Stimulated activated CD8-positive, alpha-beta memory T cell treated with anti-CD3 and anti-CD28 coated beads, Interleukin-4, amount 100 ng/mL, for 4 hours (primary cell): ENCODE data around the gene GJB6.
"Not testable (repeated sequence)": the region's sequence is repeated elsewhere in the genome, so short reads cannot be mapped to it uniquely, and the experiment has no call there.

ENCODE experiments used
- DNase-seq, 2 donors: peaks; one replicate each; pipeline ENCODE4 v3.0.0-alpha.2; 2020; ENCODE audit warnings: low read depth in 2 of 2, low spot score in 1 of 2

The GJB6 gene

DNA sequence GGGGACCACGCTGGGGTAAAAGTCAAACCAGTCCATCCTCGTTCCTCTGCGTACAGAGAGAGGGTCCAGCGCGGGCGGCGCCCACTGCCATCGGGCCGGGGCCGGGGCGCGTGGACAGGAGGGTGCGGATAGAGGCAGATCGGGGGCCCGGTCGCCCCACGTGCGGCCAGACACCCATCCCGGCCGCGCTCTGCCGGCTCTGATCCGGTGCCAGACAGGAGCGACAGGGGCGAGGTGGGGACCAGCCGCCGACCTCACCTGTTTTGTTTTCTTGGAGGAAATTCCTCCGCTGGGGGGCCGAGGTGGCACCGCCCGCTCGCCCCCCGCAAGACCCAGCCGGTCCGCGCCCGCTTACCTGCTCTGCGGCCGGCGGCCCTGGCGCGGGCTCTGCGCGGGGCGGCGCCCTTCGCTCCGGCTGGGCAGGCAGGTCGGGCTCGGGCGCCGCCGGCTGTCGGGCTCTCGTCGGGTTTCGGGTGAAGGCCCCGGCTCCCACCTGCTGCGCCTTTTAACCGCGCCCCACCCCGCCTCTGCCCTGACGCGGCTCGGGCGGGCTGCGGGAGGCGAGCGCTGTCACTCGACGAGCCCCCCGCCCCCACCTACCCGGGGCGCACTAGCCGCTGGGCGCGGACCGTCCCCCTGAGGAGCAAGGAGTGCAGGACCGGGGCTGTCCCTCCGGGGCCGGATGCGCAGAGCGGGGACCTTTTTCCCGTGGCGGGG, at the start of gene GJB6:
Gene GJB6 (minus strand): TSS at position 481 of the 717 bp plus-strand sequence. CDS start 8,839 bp downstream, outside the sequence.
- DNase-seq: no peak

DNA sequence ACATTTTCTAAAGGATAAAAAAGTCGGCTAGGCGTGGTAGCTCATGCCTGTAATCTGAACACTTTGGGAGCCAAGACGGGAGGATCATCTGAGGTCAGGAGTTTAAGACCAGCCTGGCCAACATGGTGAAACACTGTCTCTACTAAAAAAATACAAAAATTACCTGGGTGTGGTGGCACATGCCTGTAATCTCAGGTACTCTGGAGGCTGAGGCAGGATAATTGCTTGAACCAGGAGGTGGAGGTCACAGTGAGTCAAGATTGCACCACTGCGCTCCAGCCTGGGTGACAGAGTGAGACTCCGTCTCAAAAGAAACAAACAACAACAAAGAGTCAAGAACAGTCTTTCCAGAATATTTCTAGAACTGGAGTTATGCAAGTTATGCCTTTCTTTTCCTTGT, 44.8 kb upstream of the GJB6 start:
- not testable (repeated sequence) for DNase-seq

- DNase-seq: no peak
Observed at GRCh38 chr13:20274466-20274865, 42.3 kb upstream of the GJB6 start.

GRCh38 chr13:20272588-20273171, 40.6 kb upstream of the GJB6 start:
- no peak for DNase-seq

DNA sequence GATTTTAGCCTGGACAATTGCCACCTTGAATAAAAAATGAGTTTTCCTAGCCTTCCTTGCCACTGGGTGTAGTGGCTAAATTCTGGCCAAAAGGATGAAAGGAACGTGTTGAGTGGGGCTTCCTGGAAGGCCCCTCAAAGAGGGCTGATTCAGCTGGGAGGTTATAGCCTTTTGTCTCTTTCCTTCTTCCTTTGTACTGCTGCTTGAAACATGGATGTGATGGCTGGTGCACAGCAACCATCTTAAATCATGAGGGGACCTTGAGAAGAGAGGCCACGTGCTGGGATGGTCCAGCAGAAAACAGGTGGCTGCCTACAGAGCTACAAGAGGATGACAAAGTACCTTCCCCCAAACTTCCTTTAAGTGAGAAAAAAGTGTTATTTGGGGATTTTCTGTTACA, 40.0 kb upstream of the GJB6 start:
- DNase-seq: no peak

DNA sequence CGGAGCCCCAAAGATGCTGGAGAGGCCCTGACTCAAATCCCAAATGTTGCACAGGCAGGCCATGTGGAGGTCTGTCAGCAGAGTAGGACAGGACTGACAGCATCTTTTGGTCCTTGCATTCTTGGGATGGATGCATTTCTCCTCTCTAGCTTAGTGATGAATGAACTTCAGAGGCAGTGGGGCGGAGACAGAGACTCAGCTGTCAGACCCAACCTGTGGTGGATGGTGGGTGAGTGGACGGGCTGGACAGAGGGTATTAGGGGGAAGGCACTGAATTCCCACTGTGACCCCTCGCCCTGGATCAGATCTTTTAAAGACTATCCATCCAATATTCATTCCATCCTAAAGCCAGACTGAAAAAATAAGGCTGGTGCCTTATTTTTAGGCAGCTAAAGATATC, 39.3 kb upstream of the GJB6 start:
- DNase-seq: no peak

DNA sequence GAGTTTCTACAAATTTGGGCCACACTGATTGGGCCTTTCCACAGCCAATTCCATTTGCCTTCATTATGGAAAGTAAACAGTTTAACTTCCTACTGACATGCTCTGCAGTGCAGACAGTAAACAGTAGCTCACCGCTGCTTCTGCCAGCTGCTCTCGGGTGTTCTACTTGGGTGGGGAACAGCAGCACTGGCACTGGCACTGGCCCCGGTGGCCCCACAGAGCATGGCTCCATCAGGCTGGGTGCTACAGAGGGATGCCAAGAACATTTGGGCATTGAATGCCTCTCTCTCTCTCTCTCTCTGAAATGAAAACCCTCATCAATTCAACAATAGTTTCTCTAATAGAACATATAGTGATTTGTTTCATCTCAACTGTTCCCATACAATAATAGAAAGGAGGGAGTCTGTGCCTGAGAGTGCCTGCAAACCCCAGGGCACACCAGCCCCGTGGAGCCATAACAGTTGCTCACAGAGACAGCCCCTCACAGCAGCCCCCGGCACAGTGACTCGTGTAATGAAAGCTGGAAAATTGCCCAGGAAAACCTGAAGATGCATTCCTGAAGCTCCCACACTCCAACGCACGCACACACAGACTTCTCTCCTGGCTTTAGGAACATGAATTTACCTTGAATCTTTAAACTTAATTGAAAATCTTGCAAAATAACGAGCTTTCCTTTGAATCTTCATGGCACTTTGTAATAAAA, 38.2 kb upstream of the GJB6 start:
- no peak for DNase-seq

DNA sequence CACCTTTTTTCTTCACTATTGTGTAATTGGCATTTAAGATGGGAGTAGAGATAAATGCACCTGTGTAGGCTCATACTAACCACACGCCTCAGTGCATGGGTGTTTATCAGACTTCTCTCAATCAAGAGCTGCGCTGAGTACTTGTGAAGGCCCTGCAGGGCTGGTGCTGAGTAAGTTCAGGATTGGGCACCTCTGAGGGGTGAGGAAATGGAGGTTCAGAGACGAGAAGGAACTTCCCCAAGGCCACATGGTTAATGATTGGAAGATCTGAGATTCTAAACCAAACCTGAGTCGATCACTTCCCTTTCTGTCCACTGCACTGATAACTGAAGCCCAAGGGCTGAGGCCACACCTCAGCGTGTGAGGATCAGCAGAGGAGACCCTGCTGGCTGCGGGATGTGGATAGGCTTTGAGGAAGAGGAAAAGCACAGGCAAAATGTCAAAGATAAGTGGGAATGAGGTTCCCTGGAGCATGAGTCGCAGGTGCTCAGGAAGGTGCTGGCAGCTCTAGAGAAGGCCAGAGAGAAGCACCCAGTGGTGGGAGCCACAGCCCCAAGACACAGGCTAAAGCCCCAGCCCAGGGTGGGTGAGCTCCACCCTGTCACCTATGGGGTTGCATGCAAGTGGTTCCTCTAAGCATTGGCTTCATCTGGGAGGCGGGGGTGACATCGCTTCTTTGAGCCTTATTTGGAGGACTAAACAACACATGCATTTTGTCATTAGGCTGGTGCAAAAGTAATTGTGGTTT, 32.3 kb upstream of the GJB6 start:
- no peak for DNase-seq

DNA sequence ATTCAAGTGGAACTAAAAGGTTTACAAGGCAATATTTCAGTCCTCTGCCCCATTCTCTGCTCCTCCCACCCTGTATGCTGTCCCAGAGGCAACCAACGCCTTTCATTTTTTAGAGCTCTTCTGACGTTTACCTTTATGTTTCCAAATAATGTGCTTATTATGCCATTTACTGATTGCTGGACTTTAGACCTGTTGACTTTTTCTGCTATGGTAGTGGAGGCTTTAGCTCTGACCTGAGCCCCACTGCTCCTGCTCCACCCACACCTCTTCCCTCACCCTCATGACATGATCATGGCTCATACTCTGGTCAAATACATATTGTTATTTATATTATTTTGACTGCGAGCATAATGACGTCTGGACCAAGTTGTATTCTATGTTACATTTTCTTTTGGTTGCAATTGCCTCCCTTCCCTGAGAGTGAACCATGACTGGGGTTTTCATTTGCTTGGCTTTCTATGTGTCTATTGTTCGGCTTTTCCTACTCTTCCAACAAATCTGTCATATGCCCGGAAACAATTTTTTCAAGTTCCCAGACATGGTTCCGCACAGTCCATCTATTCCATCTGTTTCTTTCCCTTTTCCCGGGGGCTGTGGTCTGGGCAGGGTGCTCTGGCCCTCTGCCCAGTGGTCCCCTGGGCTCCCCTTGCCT, 31.4 kb upstream of the GJB6 start:
- no peak for DNase-seq

GRCh38 chr13:20258963-20259288, 26.8 kb upstream of the GJB6 start:
- no peak for DNase-seq

DNA sequence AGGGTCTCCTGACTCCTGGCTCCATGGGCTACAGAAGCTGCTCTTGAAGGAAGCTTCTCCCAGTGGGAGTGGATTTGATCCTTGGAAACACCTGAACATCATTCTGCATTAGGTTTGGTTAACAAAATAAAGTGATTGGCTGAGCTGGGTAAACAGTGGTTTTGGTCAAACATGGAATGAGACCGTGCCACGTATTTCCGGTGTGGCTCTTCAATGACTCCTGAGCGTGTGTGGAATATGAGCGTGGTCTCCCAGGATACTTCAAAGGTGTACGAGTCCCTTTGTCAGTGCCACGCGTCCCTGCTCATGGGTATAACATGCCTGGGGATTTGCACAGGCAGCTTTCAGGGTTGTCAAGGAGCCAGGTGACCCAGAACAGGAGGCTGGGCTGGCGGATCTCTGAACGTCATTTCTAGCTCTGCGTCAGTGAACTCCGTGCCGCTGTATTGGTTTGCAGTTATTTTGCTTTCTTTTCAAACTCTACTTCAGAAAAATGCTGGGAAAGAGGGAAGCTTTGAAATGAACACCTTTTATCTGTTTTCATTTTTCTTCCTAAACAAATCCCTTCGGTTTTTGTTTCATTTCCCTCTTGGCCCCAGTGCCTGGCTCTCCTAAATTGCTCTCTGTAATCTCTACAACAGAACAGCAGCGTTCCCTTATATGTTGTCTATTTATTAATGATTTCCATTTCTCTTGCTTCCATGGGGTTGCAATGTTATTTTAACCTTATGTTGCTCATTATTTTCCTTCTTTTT, 26.3 kb upstream of the GJB6 start:
- DNase-seq: no peak

DNA sequence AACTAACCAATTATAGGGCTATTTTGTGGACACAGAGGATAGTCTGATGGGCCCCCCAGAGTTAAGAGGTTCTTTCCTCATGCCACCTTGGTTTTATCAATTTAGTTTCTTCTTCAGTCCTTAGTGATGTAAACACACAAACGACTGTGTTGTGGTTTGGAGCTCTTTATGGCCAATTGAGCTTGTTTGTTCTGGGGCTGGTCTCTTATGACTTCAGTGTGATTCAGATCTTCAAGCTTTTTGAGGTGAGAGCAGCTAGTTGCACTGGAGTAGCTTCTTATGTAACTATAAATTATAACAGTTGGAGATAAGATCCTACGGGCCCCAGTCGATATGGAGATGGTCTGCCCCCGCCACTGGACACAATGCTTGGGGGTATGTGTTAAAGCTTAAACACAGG, 22.0 kb upstream of the GJB6 start:
- no peak for DNase-seq

DNA sequence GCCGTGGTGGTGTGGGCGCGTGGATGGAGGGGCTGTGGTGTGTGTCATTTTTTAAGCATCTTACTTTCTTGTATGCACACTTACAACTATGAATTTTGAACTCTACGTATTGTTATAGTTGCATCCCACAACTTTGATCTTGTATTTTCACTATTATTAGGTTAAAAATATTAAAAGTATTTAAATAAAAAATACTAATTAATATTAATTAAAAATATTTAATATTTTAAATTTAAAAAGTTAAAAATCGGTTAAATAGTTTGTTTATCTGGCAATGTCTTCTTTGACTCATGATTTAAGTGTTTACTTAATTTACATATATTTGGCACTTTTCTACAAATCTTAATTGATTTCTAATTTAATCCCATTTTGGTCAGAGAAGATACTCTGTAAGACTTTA, 17.8 kb upstream of the GJB6 start:
- DNase-seq: no peak

DNA sequence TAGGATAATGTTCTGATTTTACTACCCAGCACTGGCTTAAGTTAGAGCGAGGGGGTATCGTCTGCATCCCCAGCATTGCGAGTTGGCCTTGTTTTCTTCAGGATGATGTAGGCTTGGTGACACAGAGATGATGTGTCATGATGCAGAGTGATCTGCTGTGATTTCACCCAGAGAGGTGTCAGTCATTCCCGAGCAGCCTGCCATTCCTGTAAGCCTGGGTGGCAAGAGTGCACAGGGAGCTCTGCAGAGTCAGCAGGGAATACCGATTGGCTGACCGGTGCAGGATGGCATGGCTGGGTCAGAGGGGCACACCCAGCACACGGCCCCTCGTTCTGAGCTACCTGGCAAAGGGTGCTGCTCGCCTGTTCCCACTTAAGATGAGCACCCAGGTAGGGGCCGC, 15.8 kb upstream of the GJB6 start:
- DNase-seq: no peak

GRCh38 chr13:20247403-20247802, 15.3 kb upstream of the GJB6 start:
- DNase-seq: no peak

DNA sequence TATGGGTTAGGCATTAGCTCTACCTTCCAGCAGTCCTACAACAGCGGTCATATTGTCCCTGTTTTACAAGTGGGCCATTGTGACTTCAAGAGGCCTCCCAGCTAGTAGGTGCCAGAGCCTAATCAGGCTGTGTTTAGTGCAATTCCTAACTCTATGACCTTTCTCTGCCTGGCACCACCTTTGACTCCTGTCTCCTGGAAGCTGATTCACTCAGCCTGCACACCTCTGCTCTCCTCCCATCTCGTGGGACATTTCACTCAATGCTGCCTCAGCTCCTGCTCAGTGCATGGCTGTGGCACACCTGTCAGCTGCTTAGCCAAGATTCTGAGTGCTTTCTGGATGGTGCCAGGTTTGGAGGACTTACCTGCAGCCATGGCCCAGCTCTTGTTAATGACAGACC, 9.5 kb upstream of the GJB6 start:
- no peak for DNase-seq

DNA sequence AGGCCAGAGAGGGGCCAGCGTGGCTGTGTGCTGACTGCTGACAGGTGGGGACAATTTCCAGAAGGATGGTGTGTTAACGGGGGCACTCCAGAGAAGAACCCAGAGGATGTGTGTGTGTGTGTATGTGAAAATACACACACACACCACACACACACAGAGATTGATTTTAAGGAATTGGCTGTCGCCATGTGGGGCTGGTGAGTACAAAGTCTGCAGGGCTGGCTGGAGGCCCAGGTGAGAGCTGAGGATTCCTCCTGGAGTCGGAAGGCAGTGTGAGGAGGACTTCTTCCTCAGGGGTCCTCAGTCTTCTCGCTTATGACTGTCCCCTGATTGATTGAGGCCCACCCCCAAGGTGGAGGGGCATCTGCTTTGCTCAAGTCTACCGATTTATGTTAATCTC, 7.6 kb upstream of the GJB6 start:
- DNase-seq: no peak

- no peak for DNase-seq
Observed at GRCh38 chr13:20232556-20233277, 598 bp upstream of the GJB6 start.

GRCh38 chr13:20230913-20231838, 943 bp downstream of the GJB6 start:
- DNase-seq: no peak
